ENCODE measurements around the gene PRM1.

- TF ChIP-seq, protein P1, sequence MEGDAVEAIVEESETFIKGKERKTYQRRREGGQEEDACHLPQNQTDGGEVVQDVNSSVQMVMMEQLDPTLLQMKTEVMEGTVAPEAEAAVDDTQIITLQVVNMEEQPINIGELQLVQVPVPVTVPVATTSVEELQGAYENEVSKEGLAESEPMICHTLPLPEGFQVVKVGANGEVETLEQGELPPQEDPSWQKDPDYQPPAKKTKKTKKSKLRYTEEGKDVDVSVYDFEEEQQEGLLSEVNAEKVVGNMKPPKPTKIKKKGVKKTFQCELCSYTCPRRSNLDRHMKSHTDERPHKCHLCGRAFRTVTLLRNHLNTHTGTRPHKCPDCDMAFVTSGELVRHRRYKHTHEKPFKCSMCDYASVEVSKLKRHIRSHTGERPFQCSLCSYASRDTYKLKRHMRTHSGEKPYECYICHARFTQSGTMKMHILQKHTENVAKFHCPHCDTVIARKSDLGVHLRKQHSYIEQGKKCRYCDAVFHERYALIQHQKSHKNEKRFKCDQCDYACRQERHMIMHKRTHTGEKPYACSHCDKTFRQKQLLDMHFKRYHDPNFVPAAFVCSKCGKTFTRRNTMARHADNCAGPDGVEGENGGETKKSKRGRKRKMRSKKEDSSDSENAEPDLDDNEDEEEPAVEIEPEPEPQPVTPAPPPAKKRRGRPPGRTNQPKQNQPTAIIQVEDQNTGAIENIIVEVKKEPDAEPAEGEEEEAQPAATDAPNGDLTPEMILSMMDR (IDR thresholded peaks at IDR 0.05) = no peak
- TF ChIP-seq SIN3A (IDR thresholded peaks at IDR 0.05; ENCODE audit: borderline replicate concordance, insufficient read depth, low read depth, low read length) = no peak
- TF ChIP-seq, protein P2, sequence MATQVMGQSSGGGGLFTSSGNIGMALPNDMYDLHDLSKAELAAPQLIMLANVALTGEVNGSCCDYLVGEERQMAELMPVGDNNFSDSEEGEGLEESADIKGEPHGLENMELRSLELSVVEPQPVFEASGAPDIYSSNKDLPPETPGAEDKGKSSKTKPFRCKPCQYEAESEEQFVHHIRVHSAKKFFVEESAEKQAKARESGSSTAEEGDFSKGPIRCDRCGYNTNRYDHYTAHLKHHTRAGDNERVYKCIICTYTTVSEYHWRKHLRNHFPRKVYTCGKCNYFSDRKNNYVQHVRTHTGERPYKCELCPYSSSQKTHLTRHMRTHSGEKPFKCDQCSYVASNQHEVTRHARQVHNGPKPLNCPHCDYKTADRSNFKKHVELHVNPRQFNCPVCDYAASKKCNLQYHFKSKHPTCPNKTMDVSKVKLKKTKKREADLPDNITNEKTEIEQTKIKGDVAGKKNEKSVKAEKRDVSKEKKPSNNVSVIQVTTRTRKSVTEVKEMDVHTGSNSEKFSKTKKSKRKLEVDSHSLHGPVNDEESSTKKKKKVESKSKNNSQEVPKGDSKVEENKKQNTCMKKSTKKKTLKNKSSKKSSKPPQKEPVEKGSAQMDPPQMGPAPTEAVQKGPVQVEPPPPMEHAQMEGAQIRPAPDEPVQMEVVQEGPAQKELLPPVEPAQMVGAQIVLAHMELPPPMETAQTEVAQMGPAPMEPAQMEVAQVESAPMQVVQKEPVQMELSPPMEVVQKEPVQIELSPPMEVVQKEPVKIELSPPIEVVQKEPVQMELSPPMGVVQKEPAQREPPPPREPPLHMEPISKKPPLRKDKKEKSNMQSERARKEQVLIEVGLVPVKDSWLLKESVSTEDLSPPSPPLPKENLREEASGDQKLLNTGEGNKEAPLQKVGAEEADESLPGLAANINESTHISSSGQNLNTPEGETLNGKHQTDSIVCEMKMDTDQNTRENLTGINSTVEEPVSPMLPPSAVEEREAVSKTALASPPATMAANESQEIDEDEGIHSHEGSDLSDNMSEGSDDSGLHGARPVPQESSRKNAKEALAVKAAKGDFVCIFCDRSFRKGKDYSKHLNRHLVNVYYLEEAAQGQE (IDR thresholded peaks at IDR 0.05; ENCODE audit: insufficient read depth in 1 of 2, low read depth in 2 of 2, low read length in 1 of 2) = no peak
- TF ChIP-seq POLR2AphosphoS5 (IDR thresholded peaks at IDR 0.05; ENCODE audit: low read depth, low read length) = no peak
- no peak for TF ChIP-seq TCF7L2 (IDR thresholded peaks at IDR 0.05; ENCODE audit: low read depth, low read length)
Measured at GRCh38 chr16:11318817-11319216, 37.7 kb upstream of the PRM1 start.

Data from Panc1 (cell line).